IMR-90 (cell line): ENCODE data around the gene FAM24B. TPM values are rescaled to one million over a fixed set of nuclear protein-coding genes. Genes with fewer than 3 reads are reported as not detected.
A peak's percentile ranks its signal among the peaks of the same experiment; 100 is the strongest.

Experiments
- ATAC-seq: fragments of 200-7000 bp; cut with Tn5 transposase; 2 replicates; pipeline ENCODE4 v1.9.1; 2020; ENCODE audit warnings: low read depth, mild to moderate bottlenecking, moderate library complexity
- BruUV-seq: library from RNA; stranded (reverse); fragments of 400-500 nt; replicated peaks from 2 replicates; lab custom pipeline; 2021; lab: Mats Ljungman, UMichigan
- CTCF ChIA-PET: fragments of 300-600 bp; formaldehyde crosslinking; extraction: SDS; loops from one replicate; lab custom pipeline; 2021; ENCODE audit warnings: antibody characterized with exemption; lab: Yijun Ruan, JAX
- POLR2A ChIA-PET: fragments of 300-600 bp; sonication (Branson Sonifier 250); formaldehyde crosslinking; loops from one replicate; lab custom pipeline; 2022; ENCODE audit warnings: antibody characterized with exemption; ENCODE audit not compliant: unreplicated experiment; lab: Charles Lee
- DNase-seq: peaks from one replicate; pipeline ENCODE4 v3.0.0; 2013
- H2AFZ ChIP-seq: replicated peaks from 2 replicates; pipeline ENCODE3; 2013; ENCODE audit warnings: low read length, mild to moderate bottlenecking; ENCODE audit not compliant: poor library complexity
- H2AK5ac ChIP-seq: 2 replicates; pipeline ENCODE4 v1.6.1; 2013; ENCODE audit warnings: low read depth, low read length, inconsistent platforms
- H2AK9ac ChIP-seq: replicated peaks from 2 replicates; pipeline ENCODE3; 2013; ENCODE audit warnings: mild to moderate bottlenecking, low read depth, low read length, moderate library complexity; ENCODE audit not compliant: poor library complexity
- H2BK120ac ChIP-seq: 2 replicates; pipeline ENCODE4 v1.6.1; 2013; ENCODE audit warnings: low read depth, low read length, inconsistent platforms
- H2BK15ac ChIP-seq: 3 replicates; pipeline ENCODE4 v1.6.1; 2013; ENCODE audit warnings: low read depth, low read length, inconsistent platforms
- H2BK20ac ChIP-seq: 2 replicates; pipeline ENCODE4 v1.6.1; 2013; ENCODE audit warnings: low read depth, mild to moderate bottlenecking, inconsistent platforms, low read length, moderate library complexity
- H2BK5ac ChIP-seq: 2 replicates; pipeline ENCODE4 v1.6.1; 2013; ENCODE audit warnings: mild to moderate bottlenecking, low read depth, low read length, inconsistent platforms; ENCODE audit not compliant: poor library complexity, severe bottlenecking
- H3K14ac ChIP-seq: replicated peaks from 2 replicates; pipeline ENCODE4 v1.6.1; 2013; ENCODE audit warnings: low read depth, low read length, inconsistent platforms
- H3K18ac ChIP-seq: 2 replicates; pipeline ENCODE4 v1.6.1; 2013; ENCODE audit warnings: low read depth, low read length, control low read depth
- H3K23ac ChIP-seq: 2 replicates; pipeline ENCODE4 v1.6.1; 2013; ENCODE audit warnings: low read depth, low read length, inconsistent platforms
- H3K27ac ChIP-seq: 2 replicates; pipeline ENCODE4 v1.5.1; 2013; ENCODE audit warnings: mild to moderate bottlenecking, control low read depth, low read length; ENCODE audit not compliant: insufficient read depth
- H3K27me3 ChIP-seq: 2 replicates; pipeline ENCODE4 v1.6.1; 2013; ENCODE audit warnings: low read length; ENCODE audit not compliant: control insufficient read depth, insufficient read depth
- H3K36me3 ChIP-seq: 2 replicates; pipeline ENCODE4 v1.6.1; 2013; ENCODE audit warnings: low read length, mixed read lengths; ENCODE audit not compliant: control insufficient read depth, insufficient read depth
- H3K4ac ChIP-seq: 2 replicates; pipeline ENCODE4 v1.6.1; 2013; ENCODE audit warnings: low read depth, low read length, inconsistent platforms
- H3K4me1 ChIP-seq: 2 replicates; pipeline ENCODE4 v1.6.1; 2013; ENCODE audit warnings: low read length, mixed read lengths; ENCODE audit not compliant: control insufficient read depth, insufficient read depth
- H3K4me2 ChIP-seq: 2 replicates; pipeline ENCODE4 v1.6.1; 2013; ENCODE audit warnings: low read depth, mild to moderate bottlenecking, control low read depth, low read length, moderate library complexity
- H3K4me3 ChIP-seq: 2 replicates; pipeline ENCODE4 v1.5.1; 2013; ENCODE audit warnings: low read depth, mild to moderate bottlenecking, control low read depth, low read length, moderate library complexity; ENCODE audit not compliant: insufficient read depth
- H3K56ac ChIP-seq: 2 replicates; pipeline ENCODE4 v1.6.1; 2013; ENCODE audit warnings: low read length, inconsistent platforms; ENCODE audit not compliant: insufficient read depth; ENCODE audit errors: extremely low read depth
- H3K79me1 ChIP-seq, 2 experiments: 2 replicates each; pipeline ENCODE4 v1.6.1; 2013; ENCODE audit warnings: low read length in 2 of 2, inconsistent platforms in 1 of 2, low read depth in 1 of 2
- H3K9ac ChIP-seq: 2 replicates; pipeline ENCODE4 v1.6.1; 2013; ENCODE audit warnings: low read depth, low read length, control low read depth
- H3K9me1 ChIP-seq: 2 replicates; pipeline ENCODE4 v1.6.1; 2013; ENCODE audit warnings: low read length, inconsistent platforms; ENCODE audit not compliant: insufficient read depth
- H3K9me3 ChIP-seq: 2 replicates; pipeline ENCODE4 v1.6.1; 2013; ENCODE audit warnings: low read length; ENCODE audit not compliant: control insufficient read depth, insufficient read depth
- H4K20me1 ChIP-seq: 2 replicates; pipeline ENCODE4 v1.6.1; 2013; ENCODE audit warnings: low read length, inconsistent platforms; ENCODE audit not compliant: insufficient read depth
- H4K5ac ChIP-seq: 2 replicates; pipeline ENCODE4 v1.6.1; 2013; ENCODE audit warnings: mild to moderate bottlenecking, low read depth, low read length, control low read depth
- H4K8ac ChIP-seq, 2 experiments: 2 replicates each; pipeline ENCODE4 v1.6.1; 2013; ENCODE audit warnings: low read depth in 2 of 2, low read length in 2 of 2, control low read depth in 1 of 2, inconsistent platforms in 1 of 2
- H4K91ac ChIP-seq: 2 replicates; pipeline ENCODE4 v1.6.1; 2013; ENCODE audit warnings: low read depth, low read length, inconsistent platforms; ENCODE audit not compliant: insufficient read depth
- POLR2A ChIP-seq: IDR thresholded peaks from 2 replicates; pipeline ENCODE4 v1.6.1; 2012; ENCODE audit warnings: mild to moderate bottlenecking, low read depth, low read length
- RAD21 ChIP-seq: IDR thresholded peaks from 2 replicates; pipeline ENCODE4 v1.6.1; 2012; ENCODE audit warnings: low read length, improper control_type of control experiment
- RCOR1 ChIP-seq: IDR thresholded peaks from 2 replicates; pipeline ENCODE4 v1.6.1; 2012; ENCODE audit warnings: mild to moderate bottlenecking, low read length, improper control_type of control experiment; ENCODE audit not compliant: insufficient replicate concordance
- RFX5 ChIP-seq: IDR thresholded peaks from 2 replicates; pipeline ENCODE4 v1.8.0; 2012; ENCODE audit warnings: low read depth, mild to moderate bottlenecking, low read length, moderate library complexity
- WGBS, 2 experiments: methylation state at CpG; one replicate each; pipeline versions ENCODE4 v1.1.5 to v1.1.7; 2013; ENCODE audit warnings: missing lambda C conversion rate in 2 of 2; ENCODE audit not compliant: insufficient read length in 1 of 2; ENCODE audit errors: extremely low coverage in 2 of 2; 5-methylcytosine and 5-hydroxymethylcytosine counted together
- dilution Hi-C: fragments of 300-500 bp; cut with HindIII; formaldehyde crosslinking; loops from one replicate; pipeline ENCODE4 v1.14.3; 2018; ENCODE audit warnings: low sequenced_read_pairs; ENCODE audit not compliant: unreplicated experiment
- in situ Hi-C: fragments of 300-500 bp; cut with MboI; formaldehyde crosslinking; loops from 3 replicates; pipeline ENCODE4 v1.14.3; 2019; ENCODE audit warnings: low sequenced_read_pairs, inconsistent platforms, mixed read lengths
- intact Hi-C: fragments of 100-400 bp; cut with micrococcal nuclease; formaldehyde crosslinking; loops from 2 replicates; pipeline ENCODE4 v1.10.0; 2022
- polyA plus RNA-seq, 3 experiments: library from polyadenylated mRNA; depleted of rRNA; stranded (reverse); fragments of >200 nt; gene quantifications; 2 replicates each; pipeline ENCODE4 v1.2.3, GENCODE V29; 2012; ENCODE audit warnings: low replicate concordance in 1 of 3
- total RNA-seq: library from RNA; depleted of rRNA; stranded (reverse); fragments of >200 nt; gene quantifications from 2 replicates; pipeline ENCODE4 v1.2.3, GENCODE V29; 2012
- TF ChIP-seq, protein P1 (sequence below): fragments of 150-350 bp; IDR thresholded peaks from 2 replicates; pipeline ENCODE4 v1.6.1; 2016; ENCODE audit warnings: low read depth, mild to moderate bottlenecking, low read length, moderate library complexity, borderline replicate concordance

FAM24B gene
- total and polyA plus RNA-seq, 2 of the 4 experiments (the other 2 are of a cell fraction), result 1.6 to 4.3 TPM

DNA sequence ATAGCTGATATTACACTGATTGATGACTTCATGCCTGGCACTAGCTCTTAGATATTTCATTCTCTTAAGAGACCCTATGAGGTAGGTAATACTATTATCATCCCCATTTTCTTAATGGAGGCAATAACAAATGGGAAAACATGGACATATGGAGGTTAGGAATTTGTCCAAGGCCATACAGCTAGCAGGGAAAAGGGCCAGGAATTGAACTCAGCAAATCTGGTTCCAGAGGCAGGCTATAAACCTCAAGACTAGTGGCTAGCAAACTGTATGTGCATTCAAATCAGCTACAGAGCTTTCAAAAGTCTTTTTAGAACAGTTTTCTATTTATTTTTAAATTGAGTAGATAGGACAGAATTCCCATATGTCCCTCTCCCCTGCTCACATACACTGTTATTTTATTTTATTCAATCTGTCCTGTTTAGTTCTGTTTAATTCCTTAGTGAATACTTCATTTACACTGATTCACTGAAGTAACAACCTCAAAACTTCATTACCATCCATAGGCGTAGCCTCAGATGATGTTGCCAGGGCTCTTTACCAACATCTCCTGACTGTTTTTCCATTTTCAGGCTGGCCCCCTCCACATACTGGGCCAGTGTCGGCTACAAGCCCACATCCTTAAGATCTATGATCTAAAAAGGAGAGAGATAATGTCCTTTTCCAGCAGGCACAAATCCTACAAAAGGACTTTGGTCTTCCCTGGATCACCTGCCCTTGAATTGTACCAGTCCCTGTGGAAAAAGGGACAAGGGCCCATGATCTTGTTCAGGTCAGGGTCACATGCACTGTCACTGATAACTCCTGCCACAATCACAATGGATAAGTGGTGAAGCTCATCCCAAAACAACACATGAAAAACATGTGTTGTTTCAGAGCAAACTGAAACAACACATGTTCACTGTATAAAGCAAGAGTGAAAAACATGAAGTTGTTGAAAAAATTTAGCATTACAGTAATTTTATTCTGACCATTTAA, 15.9 kb downstream of the FAM24B start:
- ATAC-seq (no peak), DNase-seq (no peak)
- no peak overlapping the region for H2AFZ ChIP-seq
- peak overlapping the region; percentile 12; the same call in 1 of the 2 replicates for H3K14ac ChIP-seq
- H3K4ac ChIP-seq, result peak overlapping the region; percentile 74
- dilution Hi-C loops (no loop called here), in situ Hi-C loops (loop anchor here (25.0 kb wide), 2 partner anchors 299 to 701 kb away; partner anchors contain the start of gene BUB3), intact Hi-C loops (loop anchor here (2.0 to 5.0 kb wide), 2 partner anchors 15 to 74 kb away; partner anchors contain the start of gene FAM24B)
- POLR2A ChIA-PET, result no interaction called here
- H3K4me1 ChIP-seq, result peaks cover 14% of the 10 kb centered on the region
- no peaks in the 10 kb centered on the region for H3K9me3 ChIP-seq
- H2BK20ac ChIP-seq, result peak overlapping the region; percentile 94
- H4K5ac ChIP-seq, result peak overlapping the region; percentile 80; the same call in 1 of the 2 replicates
- no peaks in the 10 kb centered on the region for H4K20me1 ChIP-seq
- H3K27ac ChIP-seq, result 0 out of 2 replicates have a peak overlapping the region, but pooled peaks have one; percentile 23
- H3K4me3 ChIP-seq, result no peak overlapping the region
- peak overlapping the region; percentile 65 for H2AK5ac ChIP-seq
- H2BK5ac ChIP-seq, result peak overlapping the region; percentile 100
- H2BK120ac ChIP-seq, result peak overlapping the region; percentile 90
- H3K9me1 ChIP-seq, result peaks cover 8% of the 10 kb centered on the region
- H3K79me1 ChIP-seq, result peaks cover 13 to 23% of the 10 kb centered on the region in 2 experiments; a peak in 3 of 4 replicates
- WGBS, 2 experiments, result no CpG with 5 or more reads among the region's 2 CpGs
- no peak overlapping the region for H3K4me2 ChIP-seq
- CTCF ChIA-PET, result interaction anchor here (0.6 kb wide), 1 partner anchor 63 kb away, joined by 4 read pairs; no protein-coding TSS in a partner anchor
- peak overlapping the region; percentile 44 to 81; a peak in 3 of 4 replicates for H4K8ac ChIP-seq
- no peak overlapping the region for H3K56ac ChIP-seq
- no peak overlapping the region for H3K9ac ChIP-seq
- no TSS peak for BruUV-seq
- peak overlapping the region; percentile 10 for H2AK9ac ChIP-seq
- H3K36me3 ChIP-seq, result no peaks in the 10 kb centered on the region
- H3K23ac ChIP-seq, result peak overlapping the region; percentile 54
- H3K27me3 ChIP-seq, result no peaks in the 10 kb centered on the region
- no peak for TF ChIP-seq RCOR1
- TF ChIP-seq, protein P1, sequence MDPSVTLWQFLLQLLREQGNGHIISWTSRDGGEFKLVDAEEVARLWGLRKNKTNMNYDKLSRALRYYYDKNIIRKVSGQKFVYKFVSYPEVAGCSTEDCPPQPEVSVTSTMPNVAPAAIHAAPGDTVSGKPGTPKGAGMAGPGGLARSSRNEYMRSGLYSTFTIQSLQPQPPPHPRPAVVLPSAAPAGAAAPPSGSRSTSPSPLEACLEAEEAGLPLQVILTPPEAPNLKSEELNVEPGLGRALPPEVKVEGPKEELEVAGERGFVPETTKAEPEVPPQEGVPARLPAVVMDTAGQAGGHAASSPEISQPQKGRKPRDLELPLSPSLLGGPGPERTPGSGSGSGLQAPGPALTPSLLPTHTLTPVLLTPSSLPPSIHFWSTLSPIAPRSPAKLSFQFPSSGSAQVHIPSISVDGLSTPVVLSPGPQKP, result no peak
- TF ChIP-seq RAD21, result no peak
- no peak for TF ChIP-seq RFX5
- TF ChIP-seq POLR2A, result no peak
- H4K91ac ChIP-seq, result peak overlapping the region; percentile 51
- H2BK15ac ChIP-seq, result peak overlapping the region; percentile 75; the same call in 2 of the 3 replicates
- peak overlapping the region; percentile 85; the same call in 1 of the 2 replicates for H3K18ac ChIP-seq
